HG02885 (cell line): ENCODE results near the gene EFCAB6.

Experiments used
- ATAC-seq: cut with Tn5 transposase; IDR thresholded peaks from one replicate; pipeline ENCODE4 v1.9.1; 2021; ENCODE audit warnings: mild to moderate bottlenecking; ENCODE audit not compliant: unreplicated experiment, poor library complexity

The EFCAB6 gene

GRCh38 chr22:43755011-43755410, 57.1 kb downstream of the EFCAB6 start:
- ATAC-seq: no peak

- no peak for ATAC-seq
These were observed 57.9 kb downstream of the EFCAB6 start for GRCh38 chr22:43754176-43754575.

GRCh38 chr22:43753688-43754087, 58.4 kb downstream of the EFCAB6 start:
- no peak for ATAC-seq

GRCh38 chr22:43750751-43751150, 61.4 kb downstream of the EFCAB6 start:
- no peak for ATAC-seq

GRCh38 chr22:43749473-43749872, 62.6 kb downstream of the EFCAB6 start:
- no peak for ATAC-seq

- ATAC-seq: no peak
These were observed 64.2 kb downstream of the EFCAB6 start for GRCh38 chr22:43747877-43748276.

GRCh38 chr22:43747058-43747457, 65.0 kb downstream of the EFCAB6 start:
- ATAC-seq: no peak

GRCh38 chr22:43745783-43746356, 66.2 kb downstream of the EFCAB6 start:
- no peak for ATAC-seq

GRCh38 chr22:43745411-43745770, 66.7 kb downstream of the EFCAB6 start:
- no peak for ATAC-seq

- ATAC-seq: no peak
These were observed 67.2 kb downstream of the EFCAB6 start for GRCh38 chr22:43744700-43745410.

GRCh38 chr22:43743929-43744643, 68.0 kb downstream of the EFCAB6 start:
- ATAC-seq: no peak

- no peak for ATAC-seq
These were observed 69.0 kb downstream of the EFCAB6 start for GRCh38 chr22:43743131-43743530.

GRCh38 chr22:43742154-43742950, 69.8 kb downstream of the EFCAB6 start:
- ATAC-seq: no peak

GRCh38 chr22:43740587-43741270, 71.4 kb downstream of the EFCAB6 start:
- ATAC-seq: no peak

- no peak for ATAC-seq
These were observed 72.2 kb downstream of the EFCAB6 start for GRCh38 chr22:43739851-43740379.

GRCh38 chr22:43737150-43737828, 74.8 kb downstream of the EFCAB6 start:
- ATAC-seq: no peak

- ATAC-seq: no peak
These were observed 75.5 kb downstream of the EFCAB6 start for GRCh38 chr22:43736651-43737050.

GRCh38 chr22:43734370-43735150, 77.5 kb downstream of the EFCAB6 start:
- ATAC-seq: no peak

GRCh38 chr22:43733138-43733537, 79.0 kb downstream of the EFCAB6 start:
- ATAC-seq: no peak
